Karpas-422 (cell line): ENCODE measurements around the gene TMED6. TPM values are rescaled to one million over a fixed set of nuclear protein-coding genes. Genes with fewer than 3 reads are reported as not detected.

Experiments used
- DNase-seq: peaks from one replicate; pipeline ENCODE4 v3.0.0-alpha.2; 2015
- H2AFZ ChIP-seq: fragments of 200-600 bp; sonication (generic); 2 replicates; pipeline ENCODE4 v1.6.1; 2014; ENCODE audit warnings: antibody characterized with exemption, low read length, mixed read lengths
- H3K27ac ChIP-seq: fragments of 200-600 bp; sonication (generic); 2 replicates; pipeline ENCODE4 v1.5.1; 2014; ENCODE audit warnings: mild to moderate bottlenecking, low read length, moderate library complexity
- H3K27me3 ChIP-seq: fragments of 200-600 bp; sonication (generic); 2 replicates; pipeline ENCODE4 v1.6.1; 2014; ENCODE audit warnings: low read length, mixed read lengths
- H3K36me3 ChIP-seq: fragments of 200-600 bp; sonication (generic); 2 replicates; pipeline ENCODE4 v1.6.1; 2014; ENCODE audit warnings: low read length, mixed read lengths; ENCODE audit not compliant: insufficient read depth
- H3K4me1 ChIP-seq: fragments of 200-600 bp; sonication (generic); 2 replicates; pipeline ENCODE4 v1.6.1; 2014; ENCODE audit warnings: mild to moderate bottlenecking, low read length, mixed read lengths
- H3K4me2 ChIP-seq: fragments of 200-600 bp; sonication (generic); 2 replicates; pipeline ENCODE4 v1.6.1; 2014; ENCODE audit warnings: low read length, low read depth, mild to moderate bottlenecking; ENCODE audit not compliant: poor library complexity, severe bottlenecking
- H3K4me3 ChIP-seq: fragments of 200-600 bp; sonication (generic); 2 replicates; pipeline ENCODE4 v1.5.1; 2014; ENCODE audit warnings: mild to moderate bottlenecking, antibody characterized with exemption, low read length, mixed read lengths
- H3K79me2 ChIP-seq: fragments of 200-600 bp; sonication (generic); 2 replicates; pipeline ENCODE4 v1.6.1; 2014; ENCODE audit warnings: mild to moderate bottlenecking, low read length, mixed read lengths
- H3K9ac ChIP-seq: fragments of 200-600 bp; sonication (generic); 2 replicates; pipeline ENCODE4 v1.6.0; 2014; ENCODE audit warnings: low read length
- H3K9me2 ChIP-seq: fragments of 200-600 bp; sonication (generic), shearing (Covaris generic); replicated peaks from 2 replicates; pipeline ENCODE4 v1.6.0; 2014; ENCODE audit warnings: mild to moderate bottlenecking, low read length, moderate library complexity; ENCODE audit not compliant: insufficient read depth
- H3K9me3 ChIP-seq: fragments of 300-700, 200-600 bp; sonication (generic); 2 replicates; pipeline ENCODE4 v1.6.1; 2014; ENCODE audit warnings: low read length, mixed read lengths
- H4K20me1 ChIP-seq: fragments of 200-600 bp; sonication (generic); 2 replicates; pipeline ENCODE4 v1.6.1; 2014; ENCODE audit warnings: mild to moderate bottlenecking, antibody characterized with exemption, low read length, low read depth; ENCODE audit not compliant: insufficient read depth
- total RNA-seq: library from RNA; depleted of rRNA; stranded (reverse); fragments of >200 nt; shearing (Covaris generic); gene quantifications from 2 replicates; pipeline ENCODE4 v1.2.3, GENCODE V29; 2014; ENCODE audit warnings: low replicate concordance; rRNA removed

The TMED6 gene
- 1.8 TPM in 1 of 2 replicates, not detected in the other for total RNA-seq

DNA sequence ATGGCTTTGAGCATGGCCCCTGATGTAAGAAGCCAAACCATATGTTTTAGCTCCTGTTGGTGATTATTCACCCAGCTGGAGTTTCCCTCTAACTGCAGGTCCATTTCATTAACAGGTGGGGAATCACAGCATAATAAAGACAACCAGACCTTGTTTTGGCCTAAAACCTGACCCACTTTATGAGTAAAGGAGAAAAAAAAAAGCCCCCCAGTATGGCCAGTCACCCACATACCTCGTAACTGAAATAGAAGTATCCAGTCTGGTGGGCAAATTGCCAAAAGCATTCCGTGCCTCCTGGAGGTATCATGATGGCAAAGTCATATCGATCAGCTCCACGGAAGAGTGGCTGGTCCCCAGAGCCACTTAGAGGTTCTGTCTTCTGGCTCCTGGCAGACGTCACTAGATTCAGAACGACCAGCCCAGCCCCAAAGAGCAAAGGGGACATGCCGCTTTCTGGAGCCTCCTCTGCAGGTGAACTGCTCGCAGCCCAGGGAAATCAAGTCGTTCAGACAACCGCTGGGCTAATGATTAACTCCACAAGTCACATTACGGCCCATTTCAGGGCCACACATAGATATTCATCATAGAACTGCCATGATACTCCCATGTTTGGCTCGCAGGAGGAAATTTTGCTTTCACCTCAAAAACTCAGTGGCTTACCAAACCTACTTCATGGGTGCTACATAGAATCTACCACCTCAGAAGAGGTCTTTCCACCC, at the start of gene TMED6:
TMED6 (minus strand) TSS at position 478 of the 719 bp plus-strand sequence; CDS start at position 445, 33 bp downstream.
- no peaks in the 10 kb centered on the region for H4K20me1 ChIP-seq
- H3K36me3 ChIP-seq = peaks cover 29% of the 10 kb centered on the region
- no peaks in the 10 kb centered on the region for H3K27me3 ChIP-seq
- no peaks in the 10 kb centered on the region for H3K79me2 ChIP-seq
- DNase-seq = no peak
- no peaks in the 10 kb centered on the region for H3K4me1 ChIP-seq
- H3K4me3 ChIP-seq = no peak within 1 kb of the TSS
- H3K9me3 ChIP-seq = no peaks in the 10 kb centered on the region
- no peak within 1 kb of the TSS for H3K4me2 ChIP-seq
- no peak within 1 kb of the TSS for H3K9ac ChIP-seq
- no peaks in the 10 kb centered on the region for H3K9me2 ChIP-seq
- no peak within 1 kb of the TSS for H3K27ac ChIP-seq
- H2AFZ ChIP-seq = no peak within 1 kb of the TSS

DNA sequence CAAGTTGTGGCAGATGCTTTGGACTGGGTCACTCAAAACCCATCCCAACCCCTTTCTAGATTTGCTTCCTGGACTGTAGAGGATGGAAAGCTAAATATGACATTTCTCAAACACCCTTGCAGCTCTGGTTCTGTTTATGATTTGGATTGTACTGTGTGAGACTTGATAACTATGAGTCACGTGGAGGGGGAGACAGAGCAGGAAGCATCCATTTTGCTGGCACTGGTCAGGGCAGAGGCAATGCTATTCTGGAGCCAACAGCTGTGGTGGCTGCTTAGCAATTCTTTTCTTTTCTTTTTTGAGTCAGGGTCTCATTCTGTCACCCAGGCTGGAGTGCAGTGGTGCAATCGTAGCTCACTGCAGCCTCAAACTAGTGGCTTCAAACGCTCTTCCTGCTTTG, 47.8 kb upstream of the TMED6 start:
- DNase-seq = no peak
- Histone ChIP-seq H3K4me3 (no peak overlapping the region), H2AFZ (no peak overlapping the region), H3K27ac (no peak overlapping the region), H3K4me1 (peaks cover 17% of the 10 kb centered on the region), H3K27me3 (no peaks in the 10 kb centered on the region), H3K36me3 (no peaks in the 10 kb centered on the region), H3K9ac (no peak overlapping the region), H3K9me3 (no peaks in the 10 kb centered on the region), H3K4me2 (no peak overlapping the region), H3K79me2 (no peaks in the 10 kb centered on the region), H4K20me1 (no peaks in the 10 kb centered on the region), H3K9me2 (no peaks in the 10 kb centered on the region)

DNA sequence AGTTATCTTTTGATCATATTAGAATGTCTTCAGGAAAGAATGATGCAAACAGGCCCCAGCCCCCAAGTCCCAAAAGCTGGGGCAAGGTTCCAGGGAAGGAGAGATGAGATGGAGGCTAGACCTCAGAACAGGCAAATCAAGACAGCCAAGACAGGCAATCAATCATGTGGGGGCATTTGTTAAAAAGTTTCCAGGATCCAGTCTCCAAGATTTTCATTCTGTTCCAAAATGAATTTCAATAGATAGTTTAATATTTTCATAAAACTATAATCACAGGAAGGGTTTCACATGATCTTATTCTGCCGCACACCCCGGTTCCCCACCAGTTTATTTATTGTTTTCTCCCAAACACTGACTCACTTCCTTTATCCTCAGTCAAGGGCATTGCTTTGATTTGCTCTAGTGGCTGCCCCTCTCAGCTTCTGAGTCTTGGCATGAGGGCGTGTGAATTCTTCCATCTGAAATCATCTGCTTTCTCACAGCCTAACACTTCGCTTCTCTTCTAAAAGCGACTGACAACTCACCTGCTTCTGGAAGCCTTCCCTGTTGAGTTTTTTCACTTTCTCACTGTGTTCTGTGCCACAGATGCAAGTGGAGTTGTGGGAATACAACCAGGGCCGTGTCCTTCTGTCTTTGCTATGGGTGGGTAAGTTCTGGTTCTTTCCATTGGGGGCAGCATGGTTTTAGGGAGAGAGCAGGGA, 46.4 kb upstream of the TMED6 start:
- peaks cover 17% of the 10 kb centered on the region for H3K4me1 ChIP-seq
- no peak overlapping the region for H3K4me2 ChIP-seq
- H3K27me3 ChIP-seq = no peaks in the 10 kb centered on the region
- H3K27ac ChIP-seq = no peak overlapping the region
- no peak overlapping the region for H3K4me3 ChIP-seq
- no peaks in the 10 kb centered on the region for H3K9me3 ChIP-seq
- H3K9ac ChIP-seq = no peak overlapping the region
- no peaks in the 10 kb centered on the region for H3K36me3 ChIP-seq
- H3K79me2 ChIP-seq = no peaks in the 10 kb centered on the region
- 0 out of 2 replicates have a peak overlapping the region, but pooled peaks have one; percentile 3 for H2AFZ ChIP-seq
- peak; percentile 51 for DNase-seq
- H3K9me2 ChIP-seq = no peaks in the 10 kb centered on the region
- no peaks in the 10 kb centered on the region for H4K20me1 ChIP-seq

DNA sequence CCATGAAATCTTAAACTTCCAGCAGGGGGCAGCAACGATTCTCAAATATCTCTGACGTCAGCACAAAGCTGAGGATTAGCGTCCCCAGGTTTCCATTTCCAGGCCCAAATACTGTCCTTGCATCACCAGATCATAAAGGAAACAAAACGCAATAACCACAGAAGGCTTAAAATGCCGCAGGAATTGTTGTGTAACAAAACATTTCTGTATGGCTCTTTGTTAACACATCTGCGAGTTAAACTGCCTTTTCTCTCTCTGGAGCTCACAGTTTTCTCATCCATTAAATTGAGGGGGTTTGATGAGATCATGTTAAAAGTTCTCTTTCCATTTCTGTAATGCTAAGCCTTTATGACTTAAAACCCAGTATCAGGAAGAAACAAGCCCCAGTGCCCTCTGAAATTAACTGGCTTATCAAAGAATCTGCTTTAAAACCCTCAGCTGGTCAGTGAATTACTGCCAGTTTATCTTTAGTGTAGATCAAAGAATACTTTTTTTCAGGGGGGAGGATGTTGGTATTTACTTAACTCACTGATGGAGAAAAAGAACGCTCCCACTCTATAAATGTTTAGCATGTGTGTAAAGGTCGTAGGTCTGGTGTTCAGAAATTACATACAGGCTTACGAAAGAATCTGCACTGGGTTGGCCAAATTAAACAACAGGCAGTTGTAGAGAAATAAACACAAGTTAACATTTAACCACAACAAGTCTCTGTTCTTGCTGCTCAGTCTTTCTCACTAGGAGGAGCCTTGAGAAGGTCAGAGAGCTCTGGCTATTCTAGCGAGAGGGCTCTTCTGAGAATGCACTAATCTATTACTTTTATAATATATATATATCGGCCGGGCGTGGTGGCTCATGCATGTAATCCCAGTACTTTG, 44.8 kb upstream of the TMED6 start:
- H2AFZ ChIP-seq = peak overlapping the region; percentile 93

DNA sequence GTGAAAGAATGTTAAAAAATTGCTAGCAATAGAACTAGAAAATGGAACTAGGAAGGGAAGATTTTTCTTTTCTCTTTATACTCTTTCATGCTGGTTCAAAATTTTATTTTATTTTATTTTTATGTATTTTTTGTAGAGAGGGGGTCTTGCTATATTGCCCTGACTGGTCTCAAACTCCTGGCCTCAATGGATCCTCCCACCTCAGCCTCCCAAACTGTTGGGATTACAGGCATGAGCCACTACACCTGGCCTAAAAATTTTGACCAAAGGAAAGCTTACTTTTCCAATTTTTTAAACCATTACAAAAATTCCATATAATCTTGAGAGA, 44.2 kb upstream of the TMED6 start:
- H3K9ac ChIP-seq = no peak overlapping the region
- H3K27ac ChIP-seq = no peak overlapping the region
- H3K79me2 ChIP-seq = no peaks in the 10 kb centered on the region
- H3K4me3 ChIP-seq = no peak overlapping the region
- no peaks in the 10 kb centered on the region for H3K36me3 ChIP-seq
- no peak for DNase-seq
- no peaks in the 10 kb centered on the region for H3K9me2 ChIP-seq
- H3K4me2 ChIP-seq = no peak overlapping the region
- no peaks in the 10 kb centered on the region for H3K9me3 ChIP-seq
- no peak overlapping the region for H2AFZ ChIP-seq
- H3K27me3 ChIP-seq = no peaks in the 10 kb centered on the region
- H4K20me1 ChIP-seq = no peaks in the 10 kb centered on the region
- H3K4me1 ChIP-seq = peaks cover 5% of the 10 kb centered on the region

More for the DNA sequence above, 44.8 kb upstream of the TMED6 start:
- peak overlapping the region; percentile 42 for H3K4me2 ChIP-seq
- no peaks in the 10 kb centered on the region for H3K9me2 ChIP-seq
- H3K9ac ChIP-seq = peak overlapping the region; percentile 32; the same call in 1 of the 2 replicates
- no peaks in the 10 kb centered on the region for H4K20me1 ChIP-seq
- H3K36me3 ChIP-seq = no peaks in the 10 kb centered on the region
- DNase-seq = peak; percentile 92
- peaks cover 5% of the 10 kb centered on the region for H3K4me1 ChIP-seq
- no peak overlapping the region for H3K4me3 ChIP-seq
- H3K9me3 ChIP-seq = no peaks in the 10 kb centered on the region
- no peak overlapping the region for H3K27ac ChIP-seq
- H3K79me2 ChIP-seq = no peaks in the 10 kb centered on the region
- no peaks in the 10 kb centered on the region for H3K27me3 ChIP-seq

DNA sequence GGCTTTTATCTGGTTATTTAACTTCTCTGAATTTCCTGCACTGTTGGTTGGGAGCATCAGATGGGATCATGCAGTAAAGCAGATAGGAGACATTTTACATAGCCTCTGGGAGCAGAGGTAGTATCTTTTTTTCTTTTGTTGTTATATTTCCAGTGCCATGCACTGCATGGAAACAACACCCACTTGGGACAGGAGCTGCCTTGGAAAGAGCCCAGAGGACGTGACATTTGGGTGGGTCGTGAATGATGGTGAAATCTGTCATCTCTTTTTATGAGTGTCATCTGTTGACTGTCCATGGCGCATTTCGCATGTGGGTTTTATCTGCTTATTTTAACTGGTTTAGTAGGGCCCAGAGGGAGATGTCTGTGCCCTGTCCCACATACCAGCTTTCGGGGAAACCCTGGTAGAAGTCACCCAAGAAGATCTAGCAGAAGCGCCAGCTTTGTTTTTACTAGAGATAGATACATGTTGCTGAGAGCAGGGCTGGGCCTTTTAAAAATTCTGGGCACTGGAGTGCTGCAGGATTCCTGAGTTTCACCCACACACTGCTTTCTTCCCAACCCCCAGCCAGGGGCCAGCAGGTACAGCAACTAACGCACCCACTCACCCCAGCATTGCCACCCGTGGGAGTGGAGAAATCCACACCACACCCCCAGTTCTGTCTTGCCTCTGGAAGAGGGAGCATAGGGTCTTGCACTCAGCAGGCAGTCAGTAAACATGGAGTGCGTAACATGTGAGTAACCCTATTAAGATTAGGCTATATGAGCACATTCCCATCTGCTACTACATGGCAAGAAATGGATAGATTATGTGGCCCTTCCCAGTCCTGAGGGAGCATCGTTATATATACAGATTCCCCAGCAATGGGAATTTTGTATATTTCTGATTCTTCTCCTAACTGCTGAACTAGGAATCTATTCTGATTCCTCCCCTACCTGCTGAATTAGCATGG, 42.6 kb upstream of the TMED6 start:
- H3K9me2 ChIP-seq = no peaks in the 10 kb centered on the region
- H3K9me3 ChIP-seq = no peaks in the 10 kb centered on the region
- H3K27ac ChIP-seq = no peak overlapping the region
- DNase-seq = no peak
- H2AFZ ChIP-seq = no peak overlapping the region
- H4K20me1 ChIP-seq = no peaks in the 10 kb centered on the region
- no peaks in the 10 kb centered on the region for H3K79me2 ChIP-seq
- H3K4me1 ChIP-seq = peaks cover 5% of the 10 kb centered on the region
- no peak overlapping the region for H3K9ac ChIP-seq
- no peak overlapping the region for H3K4me3 ChIP-seq
- H3K4me2 ChIP-seq = no peak overlapping the region
- no peaks in the 10 kb centered on the region for H3K36me3 ChIP-seq
- no peaks in the 10 kb centered on the region for H3K27me3 ChIP-seq

DNA sequence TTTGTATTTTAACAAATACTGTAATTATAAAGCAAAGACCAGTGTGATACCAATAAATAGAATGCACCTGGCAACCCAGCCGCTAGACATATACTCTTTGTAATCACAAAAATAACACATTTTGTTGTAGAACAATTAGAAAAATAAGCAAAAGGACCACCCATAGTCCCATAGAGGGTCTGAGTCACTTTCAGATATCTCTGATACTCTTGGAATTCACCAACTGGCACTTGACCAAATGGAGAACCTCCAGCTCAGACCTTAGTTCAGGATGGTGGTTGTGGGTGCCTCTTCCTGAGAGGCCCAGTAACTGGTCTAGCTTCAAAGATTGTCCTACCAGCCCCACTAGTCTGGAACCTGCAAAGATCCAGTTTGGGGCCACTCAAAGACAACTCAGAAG, 35.0 kb upstream of the TMED6 start:
- Histone ChIP-seq H3K27ac (no peak overlapping the region), H2AFZ (peak overlapping the region; percentile 82; the same call in 1 of the 2 replicates), H3K4me2 (peak overlapping the region; percentile 69), H3K9me3 (no peaks in the 10 kb centered on the region), H3K36me3 (peaks cover 29% of the 10 kb centered on the region), H3K4me1 (peaks cover 27% of the 10 kb centered on the region), H4K20me1 (peaks cover 6% of the 10 kb centered on the region; the same call in 1 of the 2 replicates), H3K4me3 (peak overlapping the region; percentile 71), H3K9me2 (no peaks in the 10 kb centered on the region; the same call in 1 of the 2 replicates), H3K9ac (0 out of 2 replicates have a peak overlapping the region, but pooled peaks have one; percentile 76), H3K27me3 (no peaks in the 10 kb centered on the region), H3K79me2 (peaks cover 39% of the 10 kb centered on the region)
- DNase-seq = no peak
